ENCODE measurements around the gene GPR34. TPM values are rescaled to one million over a fixed set of nuclear protein-coding genes. Genes with fewer than 3 reads are reported as not detected.

The GPR34 gene
- total RNA-seq, 6 experiments from 2014 or later: 1.8 to 3.8 (median 3.2) TPM

- Histone ChIP-seq H3K36me3 (no peaks in the 10 kb centered on the region), H3K27ac (no peak overlapping the region), H3K4me1 (no peaks in the 10 kb centered on the region), H3K27me3 (no peaks in the 10 kb centered on the region), H3K9me3 (no peaks in the 10 kb centered on the region), H3K4me3 (no peak overlapping the region)
- 65% methylated on average over 2 of the region's 2 CpGs for WGBS (ENCODE audit: insufficient coverage, low coverage, low lambda C conversion rate, missing lambda C conversion rate)
- TF ChIP-seq CTCF (IDR thresholded peaks at IDR 0.05) (no peak), POLR2A (IDR thresholded peaks at IDR 0.05) (no peak)
- ATAC-seq (no peak), DNase-seq (no peak)
- intact Hi-C loops (cut with DNase I): no loop called here
These were observed 27.2 kb upstream of the GPR34 start for GRCh38 chrX:41661366-41662095.

GRCh38 chrX:41664375-41664901, 24.3 kb upstream of the GPR34 start:
- no peaks in the 10 kb centered on the region for H3K9me3 ChIP-seq
- no peaks in the 10 kb centered on the region for H3K4me1 ChIP-seq
- TF ChIP-seq POLR2A (IDR thresholded peaks at IDR 0.05) (no peak), CTCF (IDR thresholded peaks at IDR 0.05) (no peak)
- H3K27ac ChIP-seq: no peak overlapping the region
- no peak overlapping the region for H3K4me3 ChIP-seq
- no peaks in the 10 kb centered on the region for H3K27me3 ChIP-seq
- 59% methylated on average over 2 of the region's 2 CpGs for WGBS (ENCODE audit: insufficient coverage, low coverage, low lambda C conversion rate, missing lambda C conversion rate)
- intact Hi-C loops (cut with DNase I): no loop called here
- ATAC-seq: no peak
- no peaks in the 10 kb centered on the region for H3K36me3 ChIP-seq
- no peak for DNase-seq

GRCh38 chrX:41664908-41665307, 23.9 kb upstream of the GPR34 start:
- H3K27ac ChIP-seq: no peak overlapping the region
- no peaks in the 10 kb centered on the region for H3K9me3 ChIP-seq
- intact Hi-C loops (cut with DNase I): no loop called here
- H3K4me1 ChIP-seq: no peaks in the 10 kb centered on the region
- TF ChIP-seq CTCF (IDR thresholded peaks at IDR 0.05) (no peak), POLR2A (IDR thresholded peaks at IDR 0.05) (no peak)
- no peaks in the 10 kb centered on the region for H3K36me3 ChIP-seq
- no peaks in the 10 kb centered on the region for H3K27me3 ChIP-seq
- DNase-seq: no peak
- no peak overlapping the region for H3K4me3 ChIP-seq
- ATAC-seq: no peak

- no peak for ATAC-seq
- intact Hi-C loops (cut with DNase I): no loop called here
- Histone ChIP-seq H3K27me3 (no peaks in the 10 kb centered on the region), H3K4me1 (no peaks in the 10 kb centered on the region), H3K9me3 (no peaks in the 10 kb centered on the region), H3K27ac (no peak overlapping the region), H3K36me3 (no peaks in the 10 kb centered on the region), H3K4me3 (no peak overlapping the region)
- no peak for DNase-seq
- TF ChIP-seq CTCF (IDR thresholded peaks at IDR 0.05) (no peak), POLR2A (IDR thresholded peaks at IDR 0.05) (no peak)
- 51% methylated on average over 2 of the region's 2 CpGs for WGBS (ENCODE audit: insufficient coverage, low coverage, low lambda C conversion rate, missing lambda C conversion rate)
These were observed 23.1 kb upstream of the GPR34 start for GRCh38 chrX:41665686-41666085.

Measured in right lobe of liver (tissue), 6 donors.